NCI-H128 (cell line): Measurements from ENCODE around the gene CD47.

Experiments
- DNase-seq: peaks from one replicate; lab custom pipeline; 2025; ENCODE audit not compliant: unreplicated experiment; lab: John Stamatoyannopoulos, UW

The CD47 gene

GRCh38 chr3:108017587-108017986 lies 73.2 kb downstream of the CD47 start:
- DNase-seq, result no peak

GRCh38 chr3:108014943-108015342 lies 75.9 kb downstream of the CD47 start:
- DNase-seq, result no peak

- DNase-seq, result no peak
Measured at GRCh38 chr3:108013141-108014055, 77.4 kb downstream of the CD47 start.

GRCh38 chr3:108012304-108012703 lies 78.5 kb downstream of the CD47 start:
- DNase-seq, result no peak

GRCh38 chr3:108011616-108012015 lies 79.2 kb downstream of the CD47 start:
- DNase-seq, result no peak

- DNase-seq, result no peak
Measured at GRCh38 chr3:108008931-108009639, 81.7 kb downstream of the CD47 start.

- DNase-seq, result no peak
Measured at GRCh38 chr3:108008106-108008505, 82.7 kb downstream of the CD47 start.

- no peak for DNase-seq
Measured at GRCh38 chr3:108006881-108007331, 83.9 kb downstream of the CD47 start.

GRCh38 chr3:108006077-108006771 lies 84.6 kb downstream of the CD47 start:
- DNase-seq, result no peak

GRCh38 chr3:108004647-108005046 lies 86.2 kb downstream of the CD47 start:
- no peak for DNase-seq

- DNase-seq, result no peak
Measured at GRCh38 chr3:108001457-108001856, 89.4 kb downstream of the CD47 start.

GRCh38 chr3:107999215-107999775 lies 91.5 kb downstream of the CD47 start:
- DNase-seq, result no peak

- no peak for DNase-seq
Measured at GRCh38 chr3:107997671-107998070, 93.2 kb downstream of the CD47 start.

GRCh38 chr3:107995823-107996222 lies 95.0 kb downstream of the CD47 start:
- DNase-seq, result no peak

- no peak for DNase-seq
Measured at GRCh38 chr3:107994956-107995715, 95.7 kb downstream of the CD47 start.

- DNase-seq, result no peak
Measured at GRCh38 chr3:107994181-107994580, 96.7 kb downstream of the CD47 start.

- no peak for DNase-seq
Measured at GRCh38 chr3:107993771-107994170, 97.1 kb downstream of the CD47 start.
